ENCODE measurements around the gene MUC5B. TPM values are rescaled to one million over a fixed set of nuclear protein-coding genes. Genes with fewer than 3 reads are reported as not detected.

MUC5B gene
- total RNA-seq, 1 donor from 2014 or later, result not detected

DNA sequence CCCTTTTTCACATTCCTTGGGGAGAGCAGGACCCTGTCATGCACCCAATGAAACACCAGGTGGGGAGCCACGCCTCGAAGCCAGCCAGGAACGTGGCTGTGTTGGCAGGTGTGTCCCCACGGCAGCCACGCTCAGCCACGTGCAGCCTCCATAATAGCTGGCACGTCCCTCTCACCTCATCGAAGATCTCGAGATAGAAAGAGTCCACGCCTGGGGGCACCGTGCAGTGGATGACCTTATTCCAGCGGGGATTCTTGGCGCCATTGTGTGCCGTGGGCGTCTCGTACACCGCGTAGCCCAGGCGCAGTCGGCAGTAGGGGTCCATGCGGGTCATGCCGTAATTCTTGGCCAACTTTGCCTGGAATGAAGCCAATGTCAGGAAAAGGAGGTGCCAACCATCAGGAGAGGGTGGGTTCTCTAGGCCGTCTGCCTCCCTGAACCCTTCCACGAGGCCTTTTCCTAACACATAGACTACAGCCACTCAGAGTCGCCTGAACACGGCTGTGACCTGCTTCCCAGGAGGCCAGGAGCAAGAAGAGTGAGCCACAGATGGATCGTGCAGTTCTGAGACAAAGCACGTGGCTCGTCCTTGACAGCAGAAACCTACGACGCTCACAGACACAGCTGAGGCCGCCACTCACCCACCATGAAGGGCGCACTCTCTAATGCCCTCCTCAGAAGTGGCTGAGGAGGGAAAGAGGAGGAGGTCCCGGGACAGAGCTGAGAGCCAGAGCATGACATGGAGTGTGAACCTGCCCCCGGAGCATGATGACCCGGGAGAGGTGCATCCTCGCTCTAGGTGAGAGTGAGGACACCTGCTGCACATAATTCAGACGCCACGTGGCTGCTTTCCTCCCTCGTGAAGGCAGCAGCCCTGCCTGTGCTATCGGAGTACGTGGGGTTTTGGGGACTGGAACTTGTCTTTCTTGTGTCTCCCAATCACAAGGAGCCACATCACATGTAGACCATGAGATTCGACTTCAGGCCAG is 67.5 kb downstream of the MUC5B start:
- peaks cover 4% of the 10 kb centered on the region for H3K27me3 Mint-ChIP-seq (ENCODE audit: insufficient read depth, low read depth)
- no peaks in the 10 kb centered on the region for H3K4me1 ChIP-seq
- H3K4me1 Mint-ChIP-seq, result no peaks in the 10 kb centered on the region
- no peak overlapping the region for H3K4me2 ChIP-seq
- TF ChIP-seq EZH2phosphoT487 (IDR thresholded peaks at IDR 0.05) (no peak), EZH2 (IDR thresholded peaks at IDR 0.05) (no peak)
- TF ChIP-seq, protein P1, sequence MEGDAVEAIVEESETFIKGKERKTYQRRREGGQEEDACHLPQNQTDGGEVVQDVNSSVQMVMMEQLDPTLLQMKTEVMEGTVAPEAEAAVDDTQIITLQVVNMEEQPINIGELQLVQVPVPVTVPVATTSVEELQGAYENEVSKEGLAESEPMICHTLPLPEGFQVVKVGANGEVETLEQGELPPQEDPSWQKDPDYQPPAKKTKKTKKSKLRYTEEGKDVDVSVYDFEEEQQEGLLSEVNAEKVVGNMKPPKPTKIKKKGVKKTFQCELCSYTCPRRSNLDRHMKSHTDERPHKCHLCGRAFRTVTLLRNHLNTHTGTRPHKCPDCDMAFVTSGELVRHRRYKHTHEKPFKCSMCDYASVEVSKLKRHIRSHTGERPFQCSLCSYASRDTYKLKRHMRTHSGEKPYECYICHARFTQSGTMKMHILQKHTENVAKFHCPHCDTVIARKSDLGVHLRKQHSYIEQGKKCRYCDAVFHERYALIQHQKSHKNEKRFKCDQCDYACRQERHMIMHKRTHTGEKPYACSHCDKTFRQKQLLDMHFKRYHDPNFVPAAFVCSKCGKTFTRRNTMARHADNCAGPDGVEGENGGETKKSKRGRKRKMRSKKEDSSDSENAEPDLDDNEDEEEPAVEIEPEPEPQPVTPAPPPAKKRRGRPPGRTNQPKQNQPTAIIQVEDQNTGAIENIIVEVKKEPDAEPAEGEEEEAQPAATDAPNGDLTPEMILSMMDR (IDR thresholded peaks at IDR 0.05), result no peak
- H3K79me2 ChIP-seq (ENCODE audit: low read depth), result no peaks in the 10 kb centered on the region
- no peaks in the 10 kb centered on the region for H3K27me3 ChIP-seq
- H3K9ac ChIP-seq, result no peak overlapping the region
- H2AFZ ChIP-seq (replicated peaks), result no peak overlapping the region
- no peaks in the 10 kb centered on the region for H3F3A ChIP-seq (ENCODE audit: low read depth)
- H3K9me3 Mint-ChIP-seq, result no peaks in the 10 kb centered on the region
- DNase-seq (ENCODE audit: low spot score), result no peak
- no peaks in the 10 kb centered on the region for H4K20me1 ChIP-seq (ENCODE audit: low read depth)
- H3K27ac Mint-ChIP-seq, result no peak overlapping the region
- H3K27ac ChIP-seq, result no peak overlapping the region
- no peaks in the 10 kb centered on the region for H3K9me3 ChIP-seq (ENCODE audit: low read depth)
- no peaks in the 10 kb centered on the region for H3K36me3 ChIP-seq
- H3K36me3 Mint-ChIP-seq, result peaks cover 13% of the 10 kb centered on the region
- no peak overlapping the region for H3K4me3 Mint-ChIP-seq
- H3K4me3 ChIP-seq, result no peak overlapping the region

DNA sequence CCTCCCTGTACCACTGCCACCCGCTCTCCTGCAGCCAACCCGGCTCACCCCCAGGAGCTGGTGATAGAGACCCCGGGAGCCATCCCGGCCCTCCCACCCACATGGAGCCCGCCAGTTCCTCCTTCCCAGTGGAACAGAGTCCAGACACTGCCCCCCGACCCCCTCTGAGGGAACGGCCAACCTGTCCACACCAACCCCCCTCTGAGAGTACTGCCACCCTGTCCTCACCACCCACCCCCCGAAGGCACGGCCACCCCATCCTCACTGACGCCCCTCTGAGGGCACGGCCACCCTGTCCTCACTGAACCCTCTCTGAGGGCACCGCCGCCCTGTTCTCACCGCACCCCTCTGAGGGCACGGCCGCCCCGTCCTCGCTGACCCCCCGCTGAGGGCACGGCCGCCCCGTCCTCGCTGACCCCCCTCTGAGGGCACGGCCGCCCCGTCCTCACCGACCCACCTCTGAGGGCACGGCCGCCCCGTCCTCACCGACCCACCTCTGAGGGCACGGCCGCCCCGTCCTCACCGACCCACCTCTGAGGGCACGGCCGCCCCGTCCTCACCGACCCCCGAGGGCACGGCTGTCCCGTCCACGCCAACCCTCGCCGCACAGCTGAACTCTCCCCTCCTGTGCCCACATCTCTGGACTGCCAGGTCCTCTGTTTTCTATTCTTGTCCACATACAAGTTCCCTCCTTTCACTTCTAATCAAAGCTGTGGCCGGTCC is 68.6 kb downstream of the MUC5B start:
- Histone ChIP-seq H3F3A (ENCODE audit: low read depth) (no peaks in the 10 kb centered on the region), H3K9me3 (ENCODE audit: low read depth) (no peaks in the 10 kb centered on the region), H3K27ac (no peak overlapping the region), H3K79me2 (ENCODE audit: low read depth) (no peaks in the 10 kb centered on the region), H3K27me3 (no peaks in the 10 kb centered on the region), H3K4me2 (no peak overlapping the region), H4K20me1 (ENCODE audit: low read depth) (no peaks in the 10 kb centered on the region), H3K4me3 (no peak overlapping the region), H3K4me1 (no peaks in the 10 kb centered on the region), H2AFZ (replicated peaks) (no peak overlapping the region), H3K9ac (no peak overlapping the region), H3K36me3 (no peaks in the 10 kb centered on the region)
- H3K4me3 Mint-ChIP-seq, result no peak overlapping the region
- H3K9me3 Mint-ChIP-seq, result no peaks in the 10 kb centered on the region
- H3K27me3 Mint-ChIP-seq (ENCODE audit: insufficient read depth, low read depth), result peaks cover 4% of the 10 kb centered on the region
- no peaks in the 10 kb centered on the region for H3K4me1 Mint-ChIP-seq
- DNase-seq (ENCODE audit: low spot score), result no peak
- peaks cover 10% of the 10 kb centered on the region for H3K36me3 Mint-ChIP-seq
- TF ChIP-seq, protein P1 (IDR thresholded peaks at IDR 0.05), result no peak
- TF ChIP-seq EZH2phosphoT487 (IDR thresholded peaks at IDR 0.05), result no peak
- H3K27ac Mint-ChIP-seq, result no peak overlapping the region

DNA sequence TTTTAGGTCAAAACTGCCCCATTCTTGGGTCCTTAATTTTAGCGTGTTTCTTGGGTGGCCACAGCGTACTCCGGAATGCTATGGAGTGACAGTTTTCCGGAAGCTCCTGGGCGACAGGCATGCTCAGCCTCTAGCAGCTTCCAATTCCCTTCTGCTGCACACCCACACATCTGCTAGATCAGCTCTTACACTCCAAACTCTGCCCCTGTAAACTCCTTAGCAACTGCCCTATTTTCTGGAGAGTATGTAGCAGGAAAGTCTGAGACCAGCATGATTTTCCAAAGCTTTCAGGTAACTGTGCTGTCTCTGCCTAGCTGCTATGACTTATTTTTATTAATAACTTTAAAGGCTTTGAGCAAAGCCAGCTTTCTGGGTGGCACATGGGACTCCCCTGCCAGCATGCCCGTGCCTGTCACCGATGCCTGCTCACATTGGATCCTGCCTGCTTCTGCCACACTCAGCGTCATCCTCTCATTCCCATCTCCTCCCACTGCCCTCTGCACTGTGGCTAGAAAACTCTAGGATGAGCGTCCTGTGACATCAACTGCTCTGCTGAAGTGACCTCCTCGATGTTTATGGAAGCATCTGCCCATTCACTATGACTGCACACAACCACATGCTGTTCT is 69.3 kb downstream of the MUC5B start:
- Histone ChIP-seq H4K20me1 (ENCODE audit: low read depth) (no peaks in the 10 kb centered on the region), H3K4me3 (no peak overlapping the region), H3K36me3 (no peaks in the 10 kb centered on the region), H3K4me2 (no peak overlapping the region), H3K9me3 (ENCODE audit: low read depth) (no peaks in the 10 kb centered on the region), H2AFZ (replicated peaks) (no peak overlapping the region), H3K79me2 (ENCODE audit: low read depth) (no peaks in the 10 kb centered on the region), H3K4me1 (no peaks in the 10 kb centered on the region), H3K9ac (no peak overlapping the region), H3K27ac (no peak overlapping the region), H3K27me3 (no peaks in the 10 kb centered on the region), H3F3A (ENCODE audit: low read depth) (no peaks in the 10 kb centered on the region)
- no peaks in the 10 kb centered on the region for H3K4me1 Mint-ChIP-seq
- DNase-seq (ENCODE audit: low spot score), result no peak
- H3K9me3 Mint-ChIP-seq, result no peaks in the 10 kb centered on the region
- peak overlapping the region; percentile 47 for H3K27ac Mint-ChIP-seq
- TF ChIP-seq EZH2phosphoT487 (IDR thresholded peaks at IDR 0.05), result no peak
- H3K27me3 Mint-ChIP-seq (ENCODE audit: insufficient read depth, low read depth), result peaks cover 3% of the 10 kb centered on the region
- H3K4me3 Mint-ChIP-seq, result no peak overlapping the region
- peaks cover 4% of the 10 kb centered on the region for H3K36me3 Mint-ChIP-seq

Data from neural progenitor cell (in vitro differentiated cells).